Measurements from ENCODE around the gene CACHD1. TPM values are rescaled to one million over a fixed set of nuclear protein-coding genes. Genes with fewer than 3 reads are reported as not detected.

The CACHD1 gene
- total and polyA plus RNA-seq, 8 donors = 1.4 to 22.8 (median 4.8) TPM

DNA sequence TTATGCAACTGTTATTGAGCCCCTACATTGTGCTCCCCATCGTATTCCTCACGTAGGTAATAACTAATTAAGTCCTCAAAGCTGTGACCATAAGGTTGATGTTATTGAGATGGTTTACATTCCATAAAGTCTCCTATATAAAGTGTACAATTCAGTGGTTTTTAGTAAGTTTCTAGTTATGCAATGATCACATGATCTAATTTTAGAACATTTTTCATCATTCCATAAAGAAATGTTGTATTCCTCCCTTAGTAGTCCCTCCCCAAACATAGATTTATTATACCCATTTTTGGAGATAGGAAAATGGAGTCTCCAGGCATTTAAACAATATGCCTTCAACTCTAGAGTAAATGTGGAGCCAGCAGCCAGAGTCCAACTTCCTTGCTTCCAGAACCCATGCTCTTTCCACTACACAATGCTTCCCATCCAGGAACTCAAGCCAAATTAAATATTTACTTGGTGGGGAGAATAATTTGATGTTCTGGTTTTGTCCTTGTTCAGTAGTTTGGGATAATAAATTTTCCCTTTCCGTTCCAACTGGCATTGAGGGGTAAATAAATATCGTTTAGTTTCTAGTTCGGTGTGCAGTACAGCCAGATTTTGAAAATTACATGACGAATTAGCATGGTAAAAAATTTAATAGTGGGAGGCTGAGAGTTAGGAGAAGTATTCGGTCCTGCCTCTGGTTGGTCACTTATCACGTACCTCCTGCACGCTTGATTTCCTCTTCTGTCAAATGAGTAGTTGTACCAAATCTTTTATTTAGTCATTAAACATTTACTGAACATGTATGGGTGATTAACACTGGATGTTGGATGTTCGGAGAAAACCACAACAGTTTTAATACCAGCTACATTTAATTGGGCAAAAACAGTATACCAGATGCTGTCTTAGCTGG, 66.3 kb downstream of the CACHD1 start:
- Histone ChIP-seq H3K27me3 (no peaks in the 10 kb centered on the region), H3K4me1 (peaks cover 24 to 66% (median 48%) of the 10 kb centered on the region in 4 donors), H3K27ac (peak overlapping the region in 4 of 5 donors; percentile 16 to 79 (median 61)), H3K4me3 (peak overlapping the region; percentile 1 to 22 (median 6)), H3K36me3 (no peaks in the 10 kb centered on the region), H3K9me3 (no peaks in the 10 kb centered on the region)
- peak in 1 of 2 donors; percentile 53 for DNase-seq
- 28 to 42% (median 31%) methylated on average over 10 of the region's 10 CpGs for WGBS, 5 donors
- TF ChIP-seq POLR2A (IDR thresholded peaks at IDR 0.05) (no peak), POLR2AphosphoS5 (IDR thresholded peaks at IDR 0.05) (no peak), EP300 (IDR thresholded peaks at IDR 0.05) (no peak)
- TF ChIP-seq, protein P1, sequence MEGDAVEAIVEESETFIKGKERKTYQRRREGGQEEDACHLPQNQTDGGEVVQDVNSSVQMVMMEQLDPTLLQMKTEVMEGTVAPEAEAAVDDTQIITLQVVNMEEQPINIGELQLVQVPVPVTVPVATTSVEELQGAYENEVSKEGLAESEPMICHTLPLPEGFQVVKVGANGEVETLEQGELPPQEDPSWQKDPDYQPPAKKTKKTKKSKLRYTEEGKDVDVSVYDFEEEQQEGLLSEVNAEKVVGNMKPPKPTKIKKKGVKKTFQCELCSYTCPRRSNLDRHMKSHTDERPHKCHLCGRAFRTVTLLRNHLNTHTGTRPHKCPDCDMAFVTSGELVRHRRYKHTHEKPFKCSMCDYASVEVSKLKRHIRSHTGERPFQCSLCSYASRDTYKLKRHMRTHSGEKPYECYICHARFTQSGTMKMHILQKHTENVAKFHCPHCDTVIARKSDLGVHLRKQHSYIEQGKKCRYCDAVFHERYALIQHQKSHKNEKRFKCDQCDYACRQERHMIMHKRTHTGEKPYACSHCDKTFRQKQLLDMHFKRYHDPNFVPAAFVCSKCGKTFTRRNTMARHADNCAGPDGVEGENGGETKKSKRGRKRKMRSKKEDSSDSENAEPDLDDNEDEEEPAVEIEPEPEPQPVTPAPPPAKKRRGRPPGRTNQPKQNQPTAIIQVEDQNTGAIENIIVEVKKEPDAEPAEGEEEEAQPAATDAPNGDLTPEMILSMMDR (IDR thresholded peaks at IDR 0.05) = no peak
- intact Hi-C loops (cut with DNase I; ENCODE audit: low total_unique reads) = no loop called here

DNA sequence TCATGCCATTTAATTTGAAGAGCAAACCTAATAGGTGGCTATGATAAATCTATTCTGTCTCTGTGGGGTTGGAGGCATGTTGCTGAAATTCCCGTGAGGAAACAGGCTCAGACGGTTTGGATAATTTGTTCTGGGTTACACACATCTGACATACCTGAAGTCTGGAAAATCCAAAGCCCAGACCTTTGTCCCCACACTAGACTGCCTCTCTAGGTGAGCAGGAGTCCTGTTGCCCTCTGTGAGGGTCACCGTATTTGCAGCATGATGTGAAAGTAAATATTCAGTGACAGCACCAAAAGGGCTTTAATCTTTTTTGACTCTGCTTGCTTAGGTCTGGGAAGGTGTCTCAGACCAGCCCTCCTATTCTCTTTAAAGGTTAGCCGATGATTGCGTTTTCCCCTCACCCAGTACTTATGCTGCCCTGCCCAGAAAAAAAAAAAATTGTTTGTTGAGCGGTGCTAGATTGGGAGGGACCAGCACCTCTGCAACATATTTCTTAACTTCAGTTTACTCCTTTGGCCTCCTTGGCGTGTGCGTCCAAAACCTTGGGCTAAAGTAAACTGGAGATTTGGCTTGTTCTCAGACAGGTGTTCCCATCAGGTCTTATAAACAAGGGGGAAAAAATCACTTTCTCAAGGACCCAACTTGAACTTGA, 67.0 kb downstream of the CACHD1 start:
- H3K36me3 ChIP-seq = no peaks in the 10 kb centered on the region
- intact Hi-C loops (cut with DNase I; ENCODE audit: low total_unique reads) = no loop called here
- 24 to 54% (median 36%) methylated on average over 8 of the region's 8 CpGs for WGBS, 5 donors
- H3K4me1 ChIP-seq = peaks cover 24 to 64% (median 50%) of the 10 kb centered on the region in 4 donors
- TF ChIP-seq, protein P1 (IDR thresholded peaks at IDR 0.05) = no peak
- no peak for TF ChIP-seq EP300 (IDR thresholded peaks at IDR 0.05)
- TF ChIP-seq POLR2A (IDR thresholded peaks at IDR 0.05) = no peak
- TF ChIP-seq POLR2AphosphoS5 (IDR thresholded peaks at IDR 0.05) = no peak
- peak overlapping the region in 3 of 4 donors; percentile 1 to 22 (median 8) for H3K4me3 ChIP-seq
- peak overlapping the region; percentile 16 to 79 (median 60) for H3K27ac ChIP-seq
- H3K27me3 ChIP-seq = no peaks in the 10 kb centered on the region
- DNase-seq = peak; percentile 40 to 41
- no peaks in the 10 kb centered on the region for H3K9me3 ChIP-seq

DNA sequence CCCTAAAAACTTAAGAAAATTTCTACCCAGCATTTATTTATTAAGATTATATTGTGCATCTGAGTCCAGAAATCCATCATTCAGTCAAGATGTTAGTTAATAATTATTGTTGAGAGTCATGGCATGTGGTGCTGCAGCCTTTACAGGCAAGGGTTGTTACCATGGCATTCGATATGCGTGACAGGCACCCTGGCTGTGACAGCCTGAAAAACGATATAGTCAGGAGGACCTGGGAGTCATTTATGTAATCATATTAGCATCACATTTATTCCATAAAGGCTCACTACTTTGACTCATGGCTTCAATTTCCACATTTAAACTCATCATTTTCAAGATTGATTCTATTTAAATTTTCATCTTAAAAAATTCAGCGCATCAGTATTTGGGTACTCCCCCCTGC, 68.0 kb downstream of the CACHD1 start:
- intact Hi-C loops (cut with DNase I; ENCODE audit: low total_unique reads) = no loop called here
- TF ChIP-seq POLR2A (IDR thresholded peaks at IDR 0.05) = no peak
- TF ChIP-seq POLR2AphosphoS5 (IDR thresholded peaks at IDR 0.05) = no peak
- Histone ChIP-seq H3K4me1 (peaks cover 24 to 64% (median 50%) of the 10 kb centered on the region in 4 donors), H3K27me3 (no peaks in the 10 kb centered on the region), H3K4me3 (no peak overlapping the region), H3K36me3 (no peaks in the 10 kb centered on the region), H3K9me3 (no peaks in the 10 kb centered on the region), H3K27ac (peak overlapping the region in 2 of 5 donors; percentile 62 to 86)
- 78 to 83% (median 82%) methylated on average over 4 of the region's 4 CpGs for WGBS, 5 donors
- no peak for DNase-seq

DNA sequence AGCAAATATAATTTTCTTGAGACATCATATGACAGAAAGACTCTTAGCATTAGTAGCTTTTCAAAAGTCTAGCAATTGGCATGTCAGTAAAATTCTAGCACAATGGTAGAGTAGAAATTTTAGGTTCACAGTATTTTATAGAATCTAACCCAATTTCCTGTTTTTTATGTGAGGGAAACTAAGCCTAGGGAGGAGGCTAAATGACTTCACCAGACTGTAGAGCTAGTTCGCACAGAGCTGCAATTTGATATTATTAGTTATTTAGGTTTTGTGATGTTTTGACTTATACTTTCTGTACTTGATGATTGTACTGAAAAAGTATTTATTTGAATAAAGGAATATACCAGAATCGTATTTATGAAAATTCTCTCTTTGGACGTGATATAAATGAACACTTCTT, 68.5 kb downstream of the CACHD1 start:
- Histone ChIP-seq H3K27ac (peak overlapping the region in 2 of 5 donors; percentile 68 to 86), H3K4me1 (peaks cover 24 to 64% (median 50%) of the 10 kb centered on the region in 4 donors), H3K27me3 (no peaks in the 10 kb centered on the region), H3K36me3 (no peaks in the 10 kb centered on the region), H3K9me3 (no peaks in the 10 kb centered on the region), H3K4me3 (no peak overlapping the region)
- intact Hi-C loops (cut with DNase I; ENCODE audit: low total_unique reads) = no loop called here
- TF ChIP-seq EP300 (IDR thresholded peaks at IDR 0.05) = no peak
- no peak for TF ChIP-seq POLR2AphosphoS5 (IDR thresholded peaks at IDR 0.05)
- TF ChIP-seq POLR2A (IDR thresholded peaks at IDR 0.05) = no peak
- TF ChIP-seq, protein P1 (IDR thresholded peaks at IDR 0.05) = no peak
- DNase-seq = no peak
- WGBS, 5 donors = 77 to 91% (median 81%) methylated on average over 3 of the region's 3 CpGs
